ENCODE measurements around the gene MMP24. TPM values are rescaled to one million over a fixed set of nuclear protein-coding genes. Genes with fewer than 3 reads are reported as not detected.

Gene MMP24
- total RNA-seq, 1 donor from 2014 or later = 64.1 TPM

- DNase-seq (ENCODE audit: low read depth) = no peak
These were observed 67.1 kb downstream of the MMP24 start for GRCh38 chr20:35293303-35294292.

GRCh38 chr20:35294293-35294685 lies 67.8 kb downstream of the MMP24 start:
- DNase-seq (ENCODE audit: low read depth) = no peak

- DNase-seq (ENCODE audit: low read depth) = no peak
These were observed 68.6 kb downstream of the MMP24 start for GRCh38 chr20:35295058-35295457.

- no peak for DNase-seq (ENCODE audit: low read depth)
These were observed 69.2 kb downstream of the MMP24 start for GRCh38 chr20:35295674-35296073.

GRCh38 chr20:35296101-35296554 lies 69.6 kb downstream of the MMP24 start:
- no peak for DNase-seq (ENCODE audit: low read depth)

GRCh38 chr20:35297155-35297554 lies 70.7 kb downstream of the MMP24 start:
- DNase-seq (ENCODE audit: low read depth) = no peak

GRCh38 chr20:35297740-35298139 lies 71.2 kb downstream of the MMP24 start:
- DNase-seq (ENCODE audit: low read depth) = no peak

- DNase-seq (ENCODE audit: low read depth) = no peak
These were observed 71.8 kb downstream of the MMP24 start for GRCh38 chr20:35298264-35298663.

- no peak for DNase-seq (ENCODE audit: low read depth)
These were observed 73.3 kb downstream of the MMP24 start for GRCh38 chr20:35299780-35300179.

- no peak for DNase-seq (ENCODE audit: low read depth)
These were observed 74.2 kb downstream of the MMP24 start for GRCh38 chr20:35300469-35301262.

- no peak for DNase-seq (ENCODE audit: low read depth)
These were observed 74.9 kb downstream of the MMP24 start for GRCh38 chr20:35301426-35301825.

GRCh38 chr20:35302421-35303335 lies 76.2 kb downstream of the MMP24 start:
- DNase-seq (ENCODE audit: low read depth) = no peak

- DNase-seq (ENCODE audit: low read depth) = no peak
These were observed 76.9 kb downstream of the MMP24 start for GRCh38 chr20:35303382-35303734.

GRCh38 chr20:35303735-35304491 lies 77.4 kb downstream of the MMP24 start:
- DNase-seq (ENCODE audit: low read depth) = peak; percentile 84

GRCh38 chr20:35304956-35305355 lies 78.5 kb downstream of the MMP24 start:
- DNase-seq (ENCODE audit: low read depth) = no peak

- DNase-seq (ENCODE audit: low read depth) = peak; percentile 99
These were observed 79.4 kb downstream of the MMP24 start for GRCh38 chr20:35305682-35306556.

GRCh38 chr20:35306931-35307517 lies 80.5 kb downstream of the MMP24 start:
- peak; percentile 73 for DNase-seq (ENCODE audit: low read depth)

GRCh38 chr20:35307666-35308653 lies 81.5 kb downstream of the MMP24 start:
- DNase-seq (ENCODE audit: low read depth) = peak; percentile 95

All from renal cortical epithelial cell (primary cell).